ENCODE results near the gene FUBP3.

Gene FUBP3

GRCh38 chr9:130610862-130611707 is 31.7 kb downstream of the FUBP3 start:
- Histone ChIP-seq H3K4me1 (ENCODE audit: low read length) (no peaks in the 10 kb centered on the region), H2AFZ (ENCODE audit: low read length) (no peak overlapping the region), H3K27me3 (replicated peaks; ENCODE audit: insufficient read depth, low read length) (no peaks in the 10 kb centered on the region), H4K20me1 (ENCODE audit: insufficient read depth, low read length) (no peaks in the 10 kb centered on the region), H3K27ac (ENCODE audit: low read length) (no peak overlapping the region), H3K9me2 (replicated peaks; ENCODE audit: insufficient read depth, low read length) (no peaks in the 10 kb centered on the region), H3K79me2 (ENCODE audit: low read length) (no peaks in the 10 kb centered on the region), H3K4me3 (ENCODE audit: low read length) (no peak overlapping the region), H3F3A (ENCODE audit: insufficient read depth, low read length) (no peaks in the 10 kb centered on the region), H3K9ac (ENCODE audit: low read length) (no peak overlapping the region), H3K9me3 (replicated peaks; ENCODE audit: insufficient read depth, low read length) (no peaks in the 10 kb centered on the region), H3K4me2 (ENCODE audit: low read depth, low read length) (no peak overlapping the region), H3K36me3 (replicated peaks; ENCODE audit: insufficient read depth, low read length) (no peaks in the 10 kb centered on the region)
- TF ChIP-seq CTCF (IDR thresholded peaks at IDR 0.05; ENCODE audit: low read length): no peak
- TF ChIP-seq EZH2phosphoT487 (IDR thresholded peaks at IDR 0.05; ENCODE audit: low read length): no peak
- no peak for TF ChIP-seq EZH2 (optimal IDR thresholded peaks at IDR 0.05; ENCODE audit: low read depth, low read length)
- no peak for DNase-seq

GRCh38 chr9:130616451-130616850 is 37.1 kb downstream of the FUBP3 start:
- Histone ChIP-seq H3K4me3 (ENCODE audit: low read length) (no peak overlapping the region), H3K9me3 (replicated peaks; ENCODE audit: insufficient read depth, low read length) (no peaks in the 10 kb centered on the region), H3K9ac (ENCODE audit: low read length) (no peak overlapping the region), H3K9me2 (replicated peaks; ENCODE audit: insufficient read depth, low read length) (no peaks in the 10 kb centered on the region), H3K4me1 (ENCODE audit: low read length) (no peaks in the 10 kb centered on the region), H4K20me1 (ENCODE audit: insufficient read depth, low read length) (no peaks in the 10 kb centered on the region), H3K36me3 (replicated peaks; ENCODE audit: insufficient read depth, low read length) (peaks cover 10% of the 10 kb centered on the region; the same call in 1 of the 2 replicates), H3K27me3 (replicated peaks; ENCODE audit: insufficient read depth, low read length) (no peaks in the 10 kb centered on the region), H3F3A (ENCODE audit: insufficient read depth, low read length) (no peaks in the 10 kb centered on the region), H3K27ac (ENCODE audit: low read length) (no peak overlapping the region), H3K79me2 (ENCODE audit: low read length) (no peaks in the 10 kb centered on the region), H3K4me2 (ENCODE audit: low read depth, low read length) (no peak overlapping the region), H2AFZ (ENCODE audit: low read length) (no peak overlapping the region)
- TF ChIP-seq EZH2phosphoT487 (IDR thresholded peaks at IDR 0.05; ENCODE audit: low read length): no peak
- no peak for TF ChIP-seq EZH2 (optimal IDR thresholded peaks at IDR 0.05; ENCODE audit: low read depth, low read length)
- TF ChIP-seq CTCF (IDR thresholded peaks at IDR 0.05; ENCODE audit: low read length): no peak
- DNase-seq: no peak

- Histone ChIP-seq H3K4me2 (ENCODE audit: low read depth, low read length) (no peak overlapping the region), H3K27ac (ENCODE audit: low read length) (no peak overlapping the region), H3K36me3 (replicated peaks; ENCODE audit: insufficient read depth, low read length) (peaks cover 6% of the 10 kb centered on the region; the same call in 1 of the 2 replicates), H3F3A (ENCODE audit: insufficient read depth, low read length) (no peaks in the 10 kb centered on the region), H3K9ac (ENCODE audit: low read length) (no peak overlapping the region), H4K20me1 (ENCODE audit: insufficient read depth, low read length) (no peaks in the 10 kb centered on the region), H2AFZ (ENCODE audit: low read length) (no peak overlapping the region), H3K4me1 (ENCODE audit: low read length) (no peaks in the 10 kb centered on the region), H3K9me2 (replicated peaks; ENCODE audit: insufficient read depth, low read length) (no peaks in the 10 kb centered on the region), H3K27me3 (replicated peaks; ENCODE audit: insufficient read depth, low read length) (no peaks in the 10 kb centered on the region), H3K4me3 (ENCODE audit: low read length) (no peak overlapping the region), H3K9me3 (replicated peaks; ENCODE audit: insufficient read depth, low read length) (no peaks in the 10 kb centered on the region), H3K79me2 (ENCODE audit: low read length) (no peaks in the 10 kb centered on the region)
- no peak for DNase-seq
- TF ChIP-seq CTCF (IDR thresholded peaks at IDR 0.05; ENCODE audit: low read length): no peak
These were observed 44.1 kb downstream of the FUBP3 start for GRCh38 chr9:130623466-130623865.

Data from MM.1S (cell line).